ENCODE data around the gene C2orf76.

The C2orf76 gene

DNA sequence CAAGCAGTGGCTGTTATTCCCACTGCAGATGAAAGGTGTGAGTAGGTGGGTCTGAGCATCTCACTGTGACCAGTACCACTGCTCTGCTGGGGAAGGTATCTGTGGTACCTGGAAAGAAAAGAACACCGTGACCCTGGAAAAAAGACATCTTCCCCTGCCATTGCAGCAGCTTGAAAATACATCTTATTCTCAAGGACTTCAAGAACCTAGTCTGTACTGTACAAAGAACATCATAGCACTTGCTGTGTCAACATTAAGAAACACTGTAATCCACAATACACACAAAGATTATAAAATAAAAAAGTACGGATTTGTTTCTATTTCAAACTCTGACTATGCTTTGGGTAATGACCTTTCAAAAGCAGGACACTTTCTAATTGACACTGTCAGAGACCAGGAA lies 28.9 kb downstream of the C2orf76 start:
- no peak for DNase-seq

DNA sequence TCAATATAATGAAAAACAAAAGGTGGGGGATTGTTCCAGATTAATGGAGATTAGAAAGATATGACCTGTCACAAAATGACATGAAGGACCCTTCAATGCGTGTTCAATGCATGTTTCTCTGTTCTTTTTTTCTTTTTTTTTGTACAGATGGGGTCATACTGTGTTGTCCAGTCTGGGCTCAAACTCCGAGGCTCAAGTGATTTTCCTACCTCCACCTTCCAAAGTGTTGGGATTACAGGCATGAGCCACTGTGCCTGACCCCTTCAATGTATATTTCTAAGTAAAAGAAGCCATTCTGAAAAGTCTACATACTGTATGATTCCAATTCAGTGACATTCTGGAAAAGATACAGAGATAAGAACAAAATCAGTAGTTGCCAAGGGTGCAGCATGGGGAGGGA lies 32.8 kb downstream of the C2orf76 start:
- DNase-seq, result no peak

DNA sequence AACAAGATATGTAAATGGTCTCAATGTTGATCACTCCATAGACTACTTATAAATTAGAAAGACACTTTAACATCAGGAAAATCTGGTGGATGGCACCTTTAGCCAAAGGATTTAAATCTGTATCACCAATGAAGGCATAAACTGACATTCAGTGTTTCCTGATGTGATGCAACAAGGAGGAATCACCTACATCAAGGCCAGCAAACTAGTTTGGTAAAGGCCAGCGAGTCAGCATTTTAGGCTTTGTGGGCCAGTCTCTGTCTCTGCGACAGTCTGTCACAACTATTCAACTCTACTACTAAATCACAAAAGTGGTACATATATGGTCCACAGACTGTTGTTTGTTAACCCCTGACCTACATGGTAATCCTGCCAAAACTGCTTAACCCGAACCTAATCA lies 33.3 kb downstream of the C2orf76 start:
- no peak for DNase-seq

DNA sequence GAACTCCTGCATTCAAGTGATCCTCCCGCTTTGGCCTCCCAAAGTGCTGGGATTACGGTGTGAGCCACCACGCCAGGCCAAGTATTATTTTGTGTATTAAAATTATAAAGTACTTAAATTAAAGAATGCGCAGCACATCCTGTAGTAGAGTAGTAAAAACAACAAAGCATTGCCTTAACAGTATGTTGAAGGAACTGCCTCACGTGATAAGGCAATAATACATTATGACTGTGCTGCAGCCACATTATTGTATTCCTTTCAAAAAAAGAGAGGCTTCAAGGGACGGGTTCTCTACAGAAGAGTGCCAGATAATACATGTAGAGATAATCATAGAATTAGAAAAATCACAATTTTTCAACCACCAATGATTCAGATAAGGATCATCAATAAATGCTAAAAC lies 33.7 kb downstream of the C2orf76 start:
- no peak for DNase-seq

DNA sequence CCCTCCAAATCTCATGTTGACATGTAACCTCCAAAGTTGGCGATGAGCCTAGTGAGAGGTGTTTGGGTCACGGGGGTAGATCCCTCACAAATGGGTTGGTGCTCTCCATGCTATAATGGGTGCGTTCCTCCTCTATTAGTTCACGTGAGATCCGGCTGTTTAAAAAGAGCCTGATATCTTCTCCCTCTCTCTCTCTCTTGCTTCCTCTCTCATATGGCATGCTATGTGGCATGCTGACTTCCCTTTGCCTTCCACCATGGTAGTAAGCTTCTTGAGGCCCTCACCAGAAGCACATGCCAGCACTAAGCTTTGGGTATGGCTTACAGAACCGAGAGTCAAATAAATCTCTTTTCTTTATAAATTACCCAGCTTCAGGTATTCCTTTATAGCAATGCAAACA lies 39.2 kb downstream of the C2orf76 start:
- DNase-seq, result no peak

DNA sequence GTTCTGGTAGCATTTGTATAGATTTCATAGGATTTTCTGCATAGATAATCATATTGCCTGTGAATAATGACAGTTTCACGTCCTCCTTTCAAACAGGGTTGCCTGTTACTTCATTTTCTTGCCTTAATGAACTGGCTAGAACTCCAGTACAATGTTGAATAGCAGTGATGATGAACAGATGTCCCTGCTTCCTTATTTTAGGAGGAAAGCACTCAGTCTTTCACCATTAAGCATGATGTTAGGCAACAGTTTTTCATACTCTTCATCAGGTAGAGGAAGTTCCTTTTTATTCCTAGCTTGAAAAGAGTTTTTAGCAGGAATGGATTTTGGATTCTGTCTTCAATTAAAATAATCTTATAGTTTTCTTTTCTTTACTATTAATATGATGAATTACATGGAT lies 39.7 kb downstream of the C2orf76 start:
- DNase-seq, result no peak

DNA sequence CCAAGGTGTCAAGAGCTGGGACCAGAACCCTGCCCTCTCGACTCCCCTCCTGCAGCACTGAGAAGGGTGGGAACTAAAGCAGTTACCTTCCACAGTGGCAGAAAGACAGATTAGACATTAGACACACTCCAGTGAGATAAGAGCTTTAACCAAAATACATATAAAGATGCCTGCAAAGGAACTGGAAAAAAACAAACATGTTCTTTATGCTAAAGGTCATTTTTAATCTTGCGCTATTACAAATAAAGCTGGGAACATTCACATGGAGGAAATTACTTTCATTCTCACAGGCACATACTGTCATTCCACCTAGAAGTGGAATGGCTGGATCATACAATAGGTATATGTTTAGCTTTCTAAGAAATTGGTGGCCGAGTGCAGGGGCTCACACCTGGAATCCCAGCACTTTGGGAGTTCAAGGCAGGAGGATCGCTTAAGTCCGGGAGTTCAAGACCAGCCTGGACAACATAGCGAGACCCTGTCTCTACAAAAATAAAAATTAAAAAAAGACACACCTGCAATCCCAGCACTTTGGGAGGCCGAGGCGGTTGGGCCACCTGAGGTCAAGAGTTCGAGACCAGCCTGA lies 41.9 kb downstream of the C2orf76 start:
- no peak for DNase-seq

DNA sequence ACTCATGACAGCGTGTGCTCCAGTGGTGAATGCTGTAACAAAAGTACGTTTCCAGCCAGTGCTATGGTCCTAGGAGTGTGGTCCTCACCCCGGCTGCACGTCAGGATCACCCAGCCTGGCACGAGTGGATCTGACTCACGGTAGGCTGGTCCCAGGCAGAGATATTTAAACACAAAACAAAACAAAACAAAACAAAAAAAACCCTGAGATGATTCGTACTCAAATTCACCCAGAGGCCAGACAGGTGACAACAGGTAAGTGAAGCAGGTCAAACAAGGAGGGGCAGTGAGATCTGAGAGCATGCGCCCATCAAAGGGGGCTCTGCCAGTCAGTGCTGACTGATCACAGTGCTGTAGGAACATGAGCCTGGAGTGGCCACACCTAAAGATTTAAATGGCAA lies 43.2 kb downstream of the C2orf76 start:
- DNase-seq, result no peak

DNA sequence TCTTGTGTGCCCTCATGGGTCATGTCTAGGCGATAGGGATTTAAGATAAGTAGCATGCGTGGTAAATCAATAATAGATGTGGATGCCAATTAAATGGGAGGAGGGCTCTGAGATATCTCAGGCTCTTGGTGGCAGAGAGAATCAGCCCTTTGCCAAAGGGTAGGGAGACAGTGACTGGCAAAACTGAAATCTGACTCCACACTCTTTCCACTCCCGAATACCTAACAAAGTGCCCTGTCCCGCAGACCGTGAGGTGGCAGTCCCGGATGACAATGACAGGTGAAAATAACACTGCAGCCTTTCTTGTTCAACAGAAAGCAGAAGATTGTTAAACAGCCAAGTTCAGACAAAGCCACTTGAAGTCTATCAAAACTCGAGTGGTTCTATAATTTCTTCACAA lies 47.0 kb downstream of the C2orf76 start:
- DNase-seq, result no peak

DNA sequence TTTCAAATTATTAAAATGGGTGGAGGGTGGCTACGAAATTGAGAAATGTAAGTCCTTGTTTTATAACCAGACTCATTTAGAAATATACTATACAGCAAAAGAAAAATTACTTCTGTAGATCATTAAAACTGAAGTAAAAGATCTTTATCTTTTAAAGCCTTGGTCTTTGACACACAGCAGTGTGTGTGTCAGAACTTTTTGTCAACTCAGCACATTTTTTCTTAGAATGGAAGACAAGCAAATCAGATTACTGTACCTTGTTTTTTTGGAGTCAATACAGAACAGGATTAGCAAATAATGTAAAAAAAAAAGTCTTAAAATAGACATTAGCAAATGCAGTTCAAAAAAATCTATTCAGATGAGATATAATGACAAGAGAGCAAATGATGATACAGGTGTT lies 49.1 kb downstream of the C2orf76 start:
- DNase-seq, result no peak

DNA sequence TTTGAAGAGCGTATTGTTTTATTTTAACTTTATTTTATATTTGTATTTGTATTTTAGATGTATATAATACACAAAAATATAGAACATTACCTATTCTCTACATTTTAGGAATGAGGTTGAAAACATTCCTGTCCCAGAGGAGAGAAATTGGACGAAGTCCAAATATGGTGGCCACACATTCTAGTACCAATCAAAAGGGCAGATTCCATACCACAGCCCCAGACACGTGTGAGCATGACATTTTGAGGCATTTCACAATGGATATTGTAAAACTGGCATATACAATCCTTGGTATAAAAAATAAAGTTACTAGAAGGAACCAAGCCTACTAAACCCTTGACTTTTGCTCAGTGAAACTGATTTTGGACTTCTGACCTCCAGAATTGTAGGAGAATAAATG lies 50.6 kb downstream of the C2orf76 start:
- no peak for DNase-seq

DNA sequence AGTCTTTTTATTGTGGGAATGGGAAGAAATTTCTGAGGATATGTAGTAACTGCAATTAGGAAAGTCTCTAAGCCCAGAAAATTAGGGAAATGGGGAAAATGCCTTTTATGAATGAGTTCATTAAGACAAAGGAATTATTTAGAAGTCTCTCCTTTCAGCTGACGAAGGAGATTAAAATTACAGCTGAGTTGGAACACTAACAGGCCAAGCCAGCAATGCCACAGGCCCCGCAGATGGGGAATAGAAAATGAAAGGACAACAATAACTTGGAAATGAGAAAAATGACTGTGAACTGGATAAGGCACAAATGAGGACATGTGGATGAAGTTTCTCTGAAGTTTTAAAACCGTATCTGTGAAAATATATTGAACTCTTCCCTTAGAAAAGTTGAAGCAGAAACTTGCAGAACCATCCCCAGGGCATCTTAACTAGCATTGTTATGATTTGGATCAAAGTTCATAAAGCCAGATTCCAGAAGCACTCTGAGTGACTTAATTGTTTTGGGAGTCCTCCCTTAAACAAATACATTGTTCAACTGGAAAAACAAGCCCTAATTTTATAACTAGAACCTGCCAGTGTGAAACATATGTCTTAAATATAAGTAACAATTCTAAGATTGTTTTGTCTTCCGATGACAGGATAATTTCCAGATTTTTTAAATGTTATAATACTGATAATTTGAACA lies 51.3 kb downstream of the C2orf76 start:
- DNase-seq, result no peak

DNA sequence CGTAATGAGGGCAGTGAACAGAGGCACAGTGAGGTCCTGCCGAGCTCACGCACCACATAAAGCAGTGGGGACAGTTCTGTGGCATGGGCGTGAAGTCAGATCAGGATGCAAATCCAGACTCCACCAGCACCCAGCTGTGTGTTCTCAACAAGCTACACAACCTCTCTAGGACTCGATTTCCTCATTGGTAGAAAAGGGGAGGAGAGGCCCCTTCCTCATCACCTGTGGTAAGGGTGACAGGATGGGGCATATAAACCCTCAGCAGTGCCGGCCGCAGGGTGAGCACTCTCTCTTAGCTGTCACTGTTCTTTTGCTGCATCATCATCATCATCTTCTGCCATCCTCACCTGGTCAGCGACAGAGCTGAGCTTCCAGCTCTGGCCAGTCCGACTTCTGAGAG lies 54.8 kb downstream of the C2orf76 start:
- no peak for DNase-seq

DNA sequence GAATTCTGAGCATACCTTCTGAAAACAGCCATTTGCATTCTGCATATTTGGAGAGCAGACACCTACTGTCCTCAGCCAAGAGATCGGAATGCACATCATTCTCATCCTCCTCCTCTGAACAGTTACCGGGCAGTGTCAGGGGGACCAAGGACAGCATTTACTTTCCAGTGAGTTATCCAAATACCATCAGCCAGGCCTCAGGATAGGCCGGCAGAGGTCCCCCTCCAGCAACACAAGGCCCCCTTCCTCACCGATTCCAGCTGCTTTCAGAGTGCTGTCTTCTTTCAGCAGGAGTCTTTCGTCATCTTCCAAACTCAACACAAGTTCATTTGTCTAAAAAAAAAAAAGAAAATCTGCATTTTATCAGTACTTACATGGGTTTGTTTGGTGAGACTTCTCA lies 55.3 kb downstream of the C2orf76 start:
- no peak for DNase-seq

DNA sequence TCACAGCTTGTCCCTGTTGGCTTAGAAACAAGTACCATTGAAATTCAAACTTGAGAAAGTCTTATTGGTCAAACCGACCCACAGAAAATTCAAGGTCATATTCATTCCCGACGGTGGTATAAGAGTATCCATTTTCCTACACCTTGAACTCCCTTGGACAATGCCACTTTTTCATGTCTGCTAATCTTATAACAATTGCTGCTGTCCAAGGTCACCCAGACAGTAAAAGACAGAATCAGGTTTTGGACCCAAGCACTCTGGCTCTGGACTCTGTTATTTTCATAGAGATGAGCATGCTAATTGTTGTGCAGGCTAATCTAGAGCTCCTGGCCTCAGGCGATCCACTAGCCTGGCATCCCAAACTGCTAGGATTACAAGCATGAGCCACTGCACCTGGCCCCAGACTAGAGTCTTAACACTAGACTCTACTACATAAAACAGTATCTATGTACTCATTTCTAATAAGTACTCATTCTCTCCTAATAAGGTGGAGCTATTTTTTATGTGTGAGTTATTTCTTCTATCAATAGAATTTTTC lies 57.8 kb downstream of the C2orf76 start:
- no peak for DNase-seq

DNA sequence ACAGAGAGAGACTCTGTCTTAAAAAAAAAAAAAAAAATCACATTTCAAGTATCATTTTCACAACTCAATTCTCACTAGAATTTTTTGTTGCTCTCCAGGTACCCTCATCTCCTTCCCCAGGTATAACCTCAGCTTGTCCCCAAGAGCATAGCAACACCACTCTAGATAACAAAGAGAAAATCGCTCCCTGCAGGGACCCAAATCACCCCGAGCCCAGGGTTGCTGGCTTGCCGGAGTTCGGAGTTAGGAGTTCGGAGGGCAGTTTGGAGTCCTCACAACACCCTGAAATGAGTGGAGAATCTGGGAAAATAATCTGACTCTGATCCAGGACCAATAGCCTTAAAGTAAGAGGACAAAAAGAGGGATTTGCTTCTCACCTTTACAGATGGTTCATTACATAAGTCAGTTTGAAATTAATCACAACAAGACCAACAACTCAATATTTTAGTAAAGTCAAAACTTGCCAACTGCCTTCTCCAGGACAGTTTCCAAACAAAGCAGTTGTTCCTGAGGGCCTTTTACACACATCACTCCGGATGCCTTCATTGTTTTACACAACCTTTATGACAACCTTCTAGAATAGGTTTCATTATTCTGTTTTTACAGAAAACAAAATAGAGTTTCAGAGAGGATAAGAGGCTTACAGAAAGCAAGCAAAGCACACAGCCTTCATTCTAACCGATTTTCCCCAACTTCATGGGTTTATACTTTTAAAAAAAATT lies 59.1 kb downstream of the C2orf76 start:
- no peak for DNase-seq

DNA sequence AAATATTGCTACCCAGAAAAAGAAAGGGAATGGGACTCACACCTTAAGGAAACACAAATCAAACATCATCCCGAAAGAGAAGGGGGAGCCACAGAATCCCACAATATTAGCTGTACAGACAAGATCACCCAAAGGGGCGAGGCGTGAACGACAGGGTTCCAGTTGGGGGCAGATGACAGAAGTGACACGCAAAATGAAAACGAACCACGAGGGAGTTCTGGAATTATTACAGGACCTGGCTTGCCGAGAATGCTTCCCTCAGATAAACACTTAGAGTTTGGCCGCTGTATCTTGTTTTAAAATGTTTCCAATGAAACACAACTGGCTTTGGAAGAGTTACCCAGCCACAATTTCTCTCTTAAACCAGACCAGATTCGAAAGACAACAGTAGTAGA lies 60.4 kb downstream of the C2orf76 start:
- no peak for DNase-seq

DNA sequence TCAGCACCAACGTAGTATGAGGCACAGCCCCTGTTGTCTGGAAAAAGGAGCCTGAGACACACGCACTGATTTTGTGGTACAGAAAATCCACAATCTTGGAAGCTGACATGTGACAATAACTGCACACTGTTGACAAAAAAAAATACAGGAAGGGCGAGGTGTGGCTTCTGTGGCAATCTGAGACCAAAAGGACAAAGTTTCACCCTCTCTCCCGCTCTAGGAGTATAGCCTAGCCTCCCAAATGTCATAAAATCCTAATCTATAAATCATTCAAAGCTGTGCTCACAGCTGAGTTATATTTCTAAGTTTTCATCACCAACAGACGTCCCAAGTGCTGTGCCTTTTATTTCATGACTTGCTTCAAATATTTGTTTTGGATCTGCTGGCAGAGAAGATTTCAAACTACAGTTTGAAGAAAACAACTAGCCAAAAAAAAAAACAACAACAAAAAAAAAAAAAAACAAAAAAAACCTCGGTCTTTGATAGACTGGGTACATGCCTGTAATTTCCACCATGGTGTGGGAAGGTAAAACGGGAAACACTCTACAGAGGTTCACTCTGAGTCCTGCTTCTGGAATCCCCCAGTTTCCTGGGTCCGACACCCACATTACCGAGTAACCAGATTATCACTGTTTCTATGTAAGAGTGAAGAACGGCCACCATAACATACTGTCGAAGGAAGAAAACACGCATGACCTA lies 61.0 kb downstream of the C2orf76 start:
- DNase-seq, result no peak

DNA sequence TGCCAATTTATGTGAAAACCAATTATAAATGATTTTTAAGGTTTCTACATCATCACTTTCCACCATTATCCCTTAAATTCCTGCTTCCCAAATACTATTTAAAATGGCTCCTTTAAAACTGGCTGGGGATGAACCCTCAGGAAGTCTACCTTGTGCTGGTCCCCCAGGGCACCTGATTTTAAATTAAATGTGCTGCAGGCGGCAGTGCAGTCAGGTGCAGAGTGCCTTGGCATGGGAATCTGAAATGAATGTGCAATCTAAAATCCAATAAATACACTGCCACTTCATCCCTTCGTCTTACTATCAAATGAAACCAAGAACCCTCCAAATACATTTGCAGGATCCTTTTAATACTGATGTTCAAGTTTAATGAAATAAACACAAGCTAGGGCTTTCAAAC lies 61.8 kb downstream of the C2orf76 start:
- DNase-seq, result no peak

DNA sequence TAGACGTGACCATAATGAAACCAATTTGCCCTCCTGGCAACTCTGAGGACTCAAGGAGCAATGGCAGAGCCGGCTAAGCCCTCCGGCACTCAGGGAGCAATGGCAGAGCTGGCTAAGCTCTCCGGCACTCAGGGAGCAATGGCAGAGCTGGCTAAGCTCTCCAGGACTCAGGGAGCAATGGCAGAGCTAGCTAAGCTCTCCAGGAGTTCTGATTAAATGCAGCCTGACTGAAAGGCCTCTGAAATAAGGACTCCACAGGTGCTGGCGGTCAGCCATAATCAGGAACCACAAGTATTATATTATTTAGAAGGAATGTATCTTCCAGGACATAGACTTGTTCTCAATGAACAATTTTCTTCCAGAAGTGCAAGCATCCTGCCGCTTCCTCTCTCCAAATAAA lies 65.2 kb downstream of the C2orf76 start:
- no peak for DNase-seq

DNA sequence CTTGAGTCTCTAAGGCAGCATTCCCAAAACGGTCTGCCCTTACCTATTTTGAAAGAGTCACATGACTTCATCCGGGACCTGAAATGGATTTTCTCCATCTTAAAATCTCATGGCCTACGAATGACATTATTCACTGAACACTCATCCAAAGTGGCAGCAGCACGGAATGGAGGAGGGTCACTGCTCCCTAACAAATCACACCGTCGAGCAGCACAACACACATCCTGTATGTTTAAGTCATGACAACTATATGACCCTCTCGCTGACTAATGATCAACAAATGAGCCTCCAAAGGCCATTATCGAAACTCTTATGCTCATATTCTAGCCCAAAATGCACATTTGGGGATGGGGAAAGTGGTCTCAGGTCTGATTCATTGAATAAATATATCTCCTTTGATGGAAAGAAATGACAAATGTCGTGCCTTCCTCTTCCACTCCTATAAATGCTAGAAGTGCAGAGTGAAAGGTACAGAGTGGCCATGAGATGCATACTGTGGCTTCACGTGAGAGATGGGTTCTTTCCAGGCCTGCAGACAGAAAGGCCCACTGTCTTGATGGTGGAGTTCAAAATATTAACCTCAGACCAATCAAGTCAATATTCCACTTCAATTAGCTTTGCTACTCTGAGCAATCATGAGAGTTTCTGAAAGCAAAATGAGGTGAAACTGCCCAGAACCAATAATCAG lies 70.8 kb downstream of the C2orf76 start:
- no peak for DNase-seq

DNA sequence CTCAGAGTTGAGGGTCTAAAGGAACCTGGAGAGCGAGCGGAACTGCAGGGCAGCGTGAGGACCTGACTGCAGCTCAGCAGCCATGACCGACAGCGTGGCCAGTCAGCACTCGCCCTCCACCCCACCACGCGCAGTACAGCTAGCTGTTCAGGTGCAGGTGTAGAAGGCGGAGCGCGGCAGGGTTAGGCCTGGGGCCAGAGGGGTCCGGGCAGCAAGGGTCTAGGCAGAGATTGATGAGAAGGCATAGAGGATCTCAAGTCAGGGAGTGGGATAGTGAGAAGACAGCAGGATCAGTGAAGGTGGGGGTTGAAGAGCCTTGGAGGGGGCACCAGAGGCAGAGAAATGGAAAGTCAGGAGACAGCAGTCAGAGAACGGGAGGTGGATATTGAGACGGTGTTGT lies 72.0 kb downstream of the C2orf76 start:
- DNase-seq, result no peak

DNA sequence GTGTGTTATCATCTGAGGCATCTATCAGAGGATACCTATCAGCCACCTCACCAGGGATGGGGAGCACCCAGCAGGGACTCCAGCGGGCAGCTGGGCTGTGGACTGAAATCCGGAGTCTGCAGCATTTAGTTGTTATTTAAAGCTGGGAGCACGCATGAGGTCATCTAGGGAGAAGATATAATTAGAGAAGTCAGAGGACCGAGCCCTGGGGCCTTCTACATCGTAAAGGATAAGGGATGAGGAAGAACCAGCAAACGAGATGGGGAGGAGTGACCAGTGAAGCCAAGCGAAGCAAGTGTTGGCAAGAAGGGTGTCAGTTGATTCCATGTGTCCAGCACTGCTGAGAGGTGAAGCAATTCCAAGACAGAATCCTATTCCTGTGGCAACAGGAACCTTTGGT lies 72.7 kb downstream of the C2orf76 start:
- DNase-seq, result no peak

Measured in T1000 (cell line).